HG02884 (cell line): ENCODE measurements around the gene CEP41.
"Not testable (repeated sequence)": the region's sequence is repeated elsewhere in the genome, so short reads cannot be mapped to it uniquely, and the experiment has no call there.

ENCODE experiments used
- ATAC-seq: cut with Tn5 transposase; IDR thresholded peaks from one replicate; pipeline ENCODE4 v1.9.1; 2021; ENCODE audit warnings: mild to moderate bottlenecking, moderate library complexity; ENCODE audit not compliant: unreplicated experiment

CEP41 gene

GRCh38 chr7:130461272-130461671 lies 20.5 kb upstream of the CEP41 start:
- no peak for ATAC-seq

GRCh38 chr7:130458257-130458656 lies 17.4 kb upstream of the CEP41 start:
- ATAC-seq, result no peak

- ATAC-seq, result no peak
Measured at GRCh38 chr7:130454959-130455358, 14.1 kb upstream of the CEP41 start.

- ATAC-seq, result no peak
Measured at GRCh38 chr7:130452951-130453350, 12.1 kb upstream of the CEP41 start.

GRCh38 chr7:130451344-130451743 lies 10.5 kb upstream of the CEP41 start:
- not testable (repeated sequence) for ATAC-seq

- ATAC-seq, result no peak
Measured at GRCh38 chr7:130446259-130446658, 5.4 kb upstream of the CEP41 start.

GRCh38 chr7:130444751-130445407 lies 4.1 kb upstream of the CEP41 start:
- no peak for ATAC-seq

- ATAC-seq, result no peak
Measured at GRCh38 chr7:130444234-130444633, 3.4 kb upstream of the CEP41 start.

- no peak for ATAC-seq
Measured at GRCh38 chr7:130442601-130443000, 1.8 kb upstream of the CEP41 start.

- no peak for ATAC-seq
Measured at GRCh38 chr7:130441408-130441869, 623 bp upstream of the CEP41 start.

- no peak for ATAC-seq
Measured at GRCh38 chr7:130436253-130436652, 4.6 kb downstream of the CEP41 start.

- ATAC-seq, result no peak
Measured at GRCh38 chr7:130435311-130435854, 5.4 kb downstream of the CEP41 start.

- ATAC-seq, result no peak
Measured at GRCh38 chr7:130433301-130433700, 7.5 kb downstream of the CEP41 start.

GRCh38 chr7:130432886-130433285 lies 7.9 kb downstream of the CEP41 start:
- no peak for ATAC-seq

GRCh38 chr7:130430841-130431666 lies 9.8 kb downstream of the CEP41 start:
- no peak for ATAC-seq

- ATAC-seq, result no peak
Measured at GRCh38 chr7:130430115-130430514, 10.7 kb downstream of the CEP41 start.

- ATAC-seq, result no peak
Measured at GRCh38 chr7:130429019-130429418, 11.8 kb downstream of the CEP41 start.

GRCh38 chr7:130426564-130426963 lies 14.3 kb downstream of the CEP41 start:
- ATAC-seq, result no peak

GRCh38 chr7:130425796-130426195 lies 15.0 kb downstream of the CEP41 start:
- ATAC-seq, result no peak

- ATAC-seq, result no peak
Measured at GRCh38 chr7:130423501-130424037, 17.2 kb downstream of the CEP41 start.

GRCh38 chr7:130421684-130422083 lies 19.1 kb downstream of the CEP41 start:
- no peak for ATAC-seq
